GM23338 (cell line): Measurements from ENCODE around the gene CNOT4.

Experiments
- CREB1 ChIP-seq: fragments of 250-450 bp; sonication (Bioruptor Pico); IDR thresholded peaks from 2 replicates; pipeline ENCODE4 v1.5.0; 2020; ENCODE audit warnings: low read depth, mild to moderate bottlenecking, moderate library complexity
- CTCF ChIP-seq, 2 experiments: fragments of 200-600 bp in 1 of 2; sonication (generic) in 1 of 2; conservative IDR thresholded peaks; 2 replicates each; pipeline versions ENCODE4 v1.5.1 to v1.6.1; 2016 to 2017; ENCODE audit warnings: antibody characterized with exemption in 2 of 2, low read depth in 2 of 2, mild to moderate bottlenecking in 2 of 2, moderate library complexity in 1 of 2
- EZH2 ChIP-seq: fragments of 200-600 bp; sonication (generic); IDR thresholded peaks from one replicate; pipeline ENCODE4 v1.8.0; 2017; ENCODE audit warnings: antibody characterized with exemption, mild to moderate bottlenecking, low read depth; ENCODE audit not compliant: unreplicated experiment
- NANOG ChIP-seq: IDR thresholded peaks from 2 replicates; pipeline ENCODE4 v1.6.1; 2016; ENCODE audit warnings: antibody characterized with exemption, borderline replicate concordance
- POLR2AphosphoS5 ChIP-seq: IDR thresholded peaks from 2 replicates; pipeline ENCODE4 v1.6.1; 2016; ENCODE audit warnings: antibody characterized with exemption, low read depth
- ZNF331 ChIP-seq: fragments of 250-450 bp; sonication (Bioruptor Pico); IDR thresholded peaks from 2 replicates; pipeline ENCODE4 v1.5.0; 2020; ENCODE audit warnings: low read depth, mild to moderate bottlenecking, moderate library complexity

GRCh38 chr7:135377171-135377570, 132.7 kb downstream of the CNOT4 start:
- no peak for TF ChIP-seq CTCF (conservative IDR thresholded peaks at IDR 0.05; ENCODE audit: low read depth in 2 of 2)
- no peak for TF ChIP-seq NANOG
- TF ChIP-seq EZH2: no peak
- no peak for TF ChIP-seq CREB1 (CRISPR knock-in tag)
- TF ChIP-seq ZNF331: no peak
- no peak for TF ChIP-seq POLR2AphosphoS5
